Mesenchymal stem cell (in vitro differentiated cells and primary cell): Measurements from ENCODE around the gene SGTA.

Experiments used
- DNase-seq: peaks from one replicate; pipeline ENCODE4 v3.0.0-alpha.2; 2013
- H2AFZ ChIP-seq: one replicate; pipeline ENCODE4 v1.6.1; 2013; ENCODE audit warnings: low read depth, mild to moderate bottlenecking, control low read depth, inconsistent platforms, low read length, moderate library complexity
- H2AK5ac ChIP-seq: 2 replicates; pipeline ENCODE4 v1.6.1; 2013; ENCODE audit warnings: low read length, moderate library complexity, mild to moderate bottlenecking, inconsistent platforms; ENCODE audit not compliant: severe bottlenecking
- H2BK120ac ChIP-seq: one replicate; pipeline ENCODE4 v1.6.1; 2013; ENCODE audit warnings: low read depth, mild to moderate bottlenecking, inconsistent platforms, low read length, moderate library complexity
- H2BK12ac ChIP-seq, 2 experiments: one replicate each; pipeline ENCODE4 v1.6.1; 2013; ENCODE audit warnings: inconsistent platforms in 2 of 2, low read length in 2 of 2, mild to moderate bottlenecking in 2 of 2, moderate library complexity in 2 of 2, control low read depth in 1 of 2
- H2BK15ac ChIP-seq: one replicate; pipeline ENCODE4 v1.6.1; 2013; ENCODE audit warnings: mild to moderate bottlenecking, low read depth, inconsistent platforms; ENCODE audit not compliant: poor library complexity, severe bottlenecking
- H2BK5ac ChIP-seq: 2 replicates; pipeline ENCODE4 v1.6.1; 2013; ENCODE audit warnings: low read depth, mild to moderate bottlenecking, low read length, control low read depth, inconsistent platforms; ENCODE audit not compliant: poor library complexity, severe bottlenecking
- H3K14ac ChIP-seq, 2 experiments: one replicate each; pipeline ENCODE4 v1.6.1; 2013; ENCODE audit warnings: inconsistent platforms in 2 of 2, low read length in 2 of 2, control low read depth in 1 of 2, mild to moderate bottlenecking in 1 of 2, moderate library complexity in 1 of 2
- H3K18ac ChIP-seq, 2 experiments: one replicate each; pipeline ENCODE4 v1.6.1; 2013; ENCODE audit warnings: inconsistent platforms in 2 of 2, low read length in 2 of 2, control low read depth in 1 of 2, low read depth in 1 of 2, mild to moderate bottlenecking in 1 of 2
- H3K23ac ChIP-seq, 2 experiments: one replicate each; pipeline ENCODE4 v1.6.1; 2013; ENCODE audit warnings: inconsistent platforms in 2 of 2, low read length in 2 of 2, mild to moderate bottlenecking in 2 of 2, moderate library complexity in 2 of 2, control low read depth in 1 of 2
- H3K27ac ChIP-seq: 2 replicates; pipeline ENCODE4 v1.5.1; 2013; ENCODE audit warnings: mild to moderate bottlenecking, moderate library complexity, low read length, control low read depth, inconsistent platforms; ENCODE audit not compliant: poor library complexity, severe bottlenecking
- H3K27me3 ChIP-seq, 2 experiments: 2 replicates each; pipeline versions ENCODE4 v1.6.1 to v1.7.0; 2013; ENCODE audit warnings: low read length in 2 of 2, mild to moderate bottlenecking in 2 of 2, moderate library complexity in 2 of 2, control low read depth in 1 of 2, inconsistent platforms in 1 of 2; ENCODE audit not compliant: control insufficient read depth in 1 of 2, insufficient read depth in 1 of 2
- H3K36me3 ChIP-seq, 2 experiments: 2 replicates each; pipeline versions ENCODE4 v1.6.1 to v1.7.0; 2013; ENCODE audit warnings: low read length in 2 of 2, control low read depth in 1 of 2, inconsistent platforms in 1 of 2, low read depth in 1 of 2, mild to moderate bottlenecking in 1 of 2; ENCODE audit not compliant: insufficient read depth in 2 of 2, control insufficient read depth in 1 of 2
- H3K4ac ChIP-seq, 2 experiments: one replicate each; pipeline ENCODE4 v1.6.1; 2013; ENCODE audit warnings: inconsistent platforms in 2 of 2, low read length in 2 of 2, mild to moderate bottlenecking in 2 of 2, moderate library complexity in 2 of 2, control low read depth in 1 of 2, low read depth in 1 of 2
- H3K4me1 ChIP-seq: 2 replicates; pipeline ENCODE4 v1.6.1; 2013; ENCODE audit warnings: low read depth, low read length, control low read depth; ENCODE audit not compliant: control insufficient read depth, insufficient read depth
- H3K4me2 ChIP-seq: 2 replicates; pipeline ENCODE4 v1.6.1; 2013; ENCODE audit warnings: low read length, mild to moderate bottlenecking, inconsistent platforms; ENCODE audit not compliant: poor library complexity, severe bottlenecking
- H3K4me3 ChIP-seq, 2 experiments: 2 replicates each; pipeline versions ENCODE4 v1.5.1 to v1.7.0; 2013; ENCODE audit warnings: low read length in 2 of 2, mild to moderate bottlenecking in 2 of 2, control low read depth in 1 of 2, low read depth in 1 of 2; ENCODE audit not compliant: insufficient read depth in 1 of 2
- H3K79me1 ChIP-seq: replicated peaks from 2 replicates; pipeline ENCODE4 v1.6.1; 2013; ENCODE audit warnings: mild to moderate bottlenecking, control low read depth, low read length, inconsistent platforms; ENCODE audit not compliant: poor library complexity, severe bottlenecking
- H3K9ac ChIP-seq: 2 replicates; pipeline ENCODE4 v1.7.0; 2013; ENCODE audit warnings: mild to moderate bottlenecking, low read length, moderate library complexity
- H3K9me3 ChIP-seq: 2 replicates; pipeline ENCODE4 v1.7.0; 2013; ENCODE audit warnings: mild to moderate bottlenecking, low read length; ENCODE audit not compliant: control insufficient read depth
- H4K8ac ChIP-seq: one replicate; pipeline ENCODE4 v1.6.1; 2013; ENCODE audit warnings: inconsistent platforms, mild to moderate bottlenecking, low read length, moderate library complexity
- H4K91ac ChIP-seq: one replicate; pipeline ENCODE4 v1.6.1; 2013; ENCODE audit warnings: mild to moderate bottlenecking, low read length, inconsistent platforms
- WGBS: methylation state at CpG from one replicate; pipeline ENCODE4 v1.1.7; 2013; ENCODE audit warnings: mixed read lengths; 5-methylcytosine and 5-hydroxymethylcytosine counted together

Gene SGTA

DNA sequence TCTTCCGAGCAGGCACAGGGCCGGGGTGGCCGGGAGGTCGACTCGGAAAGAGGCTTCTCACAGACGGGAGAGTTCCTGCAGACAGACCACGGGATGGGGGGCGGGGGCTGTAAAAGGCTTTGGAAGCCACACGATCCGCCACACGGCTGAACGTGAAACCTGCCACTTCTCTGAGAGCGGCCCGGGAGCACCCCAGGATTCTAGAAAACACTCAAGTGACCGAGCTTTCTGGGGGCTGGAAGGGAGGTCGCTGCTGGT is 27.7 kb downstream of the SGTA start:
- Histone ChIP-seq H4K8ac (no peak overlapping the region), H3K9ac (no peak overlapping the region), H3K23ac (no peak overlapping the region), H3K79me1 (peaks cover 17% of the 10 kb centered on the region), H2BK5ac (no peak overlapping the region), H2BK15ac (no peak overlapping the region), H3K4ac (no peak overlapping the region), H3K18ac (no peak overlapping the region), H3K9me3 (no peaks in the 10 kb centered on the region), H3K36me3 (peaks cover 58 to 76% of the 10 kb centered on the region in 2 experiments), H3K27me3 (no peaks in the 10 kb centered on the region), H3K4me1 (no peaks in the 10 kb centered on the region), H3K4me3 (no peak overlapping the region), H3K14ac (no peak overlapping the region), H4K91ac (no peak overlapping the region), H3K27ac (no peak overlapping the region), H3K4me2 (no peak overlapping the region), H2BK12ac (no peak overlapping the region), H2BK120ac (no peak overlapping the region), H2AK5ac (no peak overlapping the region), H2AFZ (no peak overlapping the region)
- WGBS = 97% methylated on average over 16 of the region's 16 CpGs
- DNase-seq = no peak

- Histone ChIP-seq H3K18ac (no peak overlapping the region), H2BK120ac (no peak overlapping the region), H2BK5ac (no peak overlapping the region), H3K14ac (no peak overlapping the region), H3K4ac (no peak overlapping the region), H2BK12ac (no peak overlapping the region), H3K4me2 (no peak overlapping the region), H3K27ac (no peak overlapping the region), H3K23ac (no peak overlapping the region), H3K9me3 (no peaks in the 10 kb centered on the region), H2AK5ac (no peak overlapping the region), H3K4me1 (no peaks in the 10 kb centered on the region), H3K4me3 (no peak overlapping the region), H2BK15ac (no peak overlapping the region), H4K8ac (no peak overlapping the region), H3K79me1 (peaks cover 17% of the 10 kb centered on the region), H4K91ac (no peak overlapping the region), H2AFZ (no peak overlapping the region), H3K36me3 (peaks cover 58 to 73% of the 10 kb centered on the region in 2 experiments), H3K27me3 (no peaks in the 10 kb centered on the region), H3K9ac (no peak overlapping the region)
- no peak for DNase-seq
- 97% methylated on average over 43 of the region's 43 CpGs for WGBS
These were observed 28.2 kb downstream of the SGTA start for GRCh38 chr19:2754659-2755447.

DNA sequence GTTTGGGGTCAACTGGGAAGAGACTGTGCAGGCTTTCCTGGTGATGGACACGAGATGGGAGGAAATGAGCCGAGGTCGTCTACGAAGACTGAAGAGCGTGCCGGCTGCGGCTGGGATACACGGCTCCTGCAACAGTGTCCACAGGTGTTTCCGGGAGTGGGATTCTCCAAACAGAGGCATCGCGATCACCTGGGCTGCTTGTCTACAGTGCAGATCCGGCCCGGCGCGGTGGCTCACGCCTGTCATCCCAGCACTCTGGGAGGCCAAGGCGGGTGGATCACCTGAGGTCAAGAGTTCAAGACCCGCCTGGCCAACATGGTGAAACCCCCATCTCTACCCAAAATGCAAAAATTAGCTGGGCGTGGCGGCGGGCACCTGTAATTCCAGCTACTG is 31.6 kb downstream of the SGTA start:
- Histone ChIP-seq H3K79me1 (no peaks in the 10 kb centered on the region), H3K4me1 (peaks cover 3% of the 10 kb centered on the region), H2AFZ (no peak overlapping the region), H3K36me3 (peaks cover 30 to 42% of the 10 kb centered on the region in 2 experiments), H3K4me2 (no peak overlapping the region), H3K14ac (no peak overlapping the region), H2BK15ac (no peak overlapping the region), H2AK5ac (no peak overlapping the region), H4K8ac (no peak overlapping the region), H2BK120ac (no peak overlapping the region), H4K91ac (no peak overlapping the region), H3K27me3 (peaks cover 0 to 8% of the 10 kb centered on the region in 2 experiments), H2BK12ac (no peak overlapping the region), H3K23ac (no peak overlapping the region), H3K9ac (no peak overlapping the region), H3K27ac (no peak overlapping the region), H3K9me3 (no peaks in the 10 kb centered on the region), H2BK5ac (no peak overlapping the region), H3K4me3 (no peak overlapping the region), H3K4ac (no peak overlapping the region), H3K18ac (no peak overlapping the region)
- no peak for DNase-seq
- WGBS = 92% methylated on average over 21 of the region's 21 CpGs

DNA sequence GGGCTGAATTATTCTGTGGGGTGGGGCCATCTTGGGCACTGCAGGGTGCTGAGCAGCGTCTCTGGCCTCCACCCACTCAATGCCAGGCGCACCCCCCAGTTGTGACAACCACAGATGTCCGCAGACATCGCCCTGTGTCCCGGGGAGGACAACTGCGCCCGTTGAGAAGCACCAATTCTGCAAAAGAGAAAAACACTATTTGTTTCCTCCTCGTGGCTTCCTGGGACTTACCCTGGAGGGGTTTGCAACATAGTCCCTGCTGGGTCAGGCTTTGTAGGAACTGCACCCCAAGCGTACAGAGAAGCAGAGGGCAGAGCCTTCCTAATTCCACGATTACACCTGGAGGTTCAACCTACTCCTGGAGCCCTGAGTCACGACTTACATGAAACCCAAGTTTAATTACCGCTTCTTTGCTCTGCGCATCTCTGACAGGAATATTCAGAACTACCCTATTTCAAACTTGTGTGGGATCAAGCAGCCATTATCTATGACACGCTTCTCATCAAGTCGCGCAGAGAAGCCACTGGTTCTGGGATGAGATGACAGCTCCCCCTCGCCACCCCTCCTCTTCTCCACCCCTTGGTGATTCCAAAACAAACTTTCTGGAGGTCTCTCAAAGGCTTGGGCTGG is 32.1 kb downstream of the SGTA start:
- Histone ChIP-seq H3K27ac (no peak overlapping the region), H3K9me3 (no peaks in the 10 kb centered on the region), H3K4me1 (peaks cover 3% of the 10 kb centered on the region), H3K27me3 (peaks cover 0 to 12% of the 10 kb centered on the region in 2 experiments), H2BK5ac (no peak overlapping the region), H2AFZ (no peak overlapping the region), H3K14ac (no peak overlapping the region), H3K36me3 (peaks cover 25 to 38% of the 10 kb centered on the region in 2 experiments), H3K4me2 (no peak overlapping the region), H3K23ac (no peak overlapping the region), H2BK120ac (no peak overlapping the region), H3K4me3 (no peak overlapping the region), H4K91ac (no peak overlapping the region), H3K18ac (no peak overlapping the region), H3K4ac (no peak overlapping the region), H2AK5ac (no peak overlapping the region), H3K79me1 (no peaks in the 10 kb centered on the region), H2BK12ac (no peak overlapping the region), H3K9ac (no peak overlapping the region), H4K8ac (no peak overlapping the region), H2BK15ac (no peak overlapping the region)
- no peak for DNase-seq
- WGBS = 95% methylated on average over 16 of the region's 17 CpGs
